GM12875 (cell line): ENCODE measurements around the gene MKKS.

ENCODE experiments used
- H3K4me3 ChIP-seq: one replicate; pipeline ENCODE4 v1.5.1; 2011; ENCODE audit warnings: low read depth, low read length, control low read depth
- CTCF ChIP-seq: IDR thresholded peaks from 2 replicates; pipeline ENCODE4 v1.5.1; 2011; ENCODE audit warnings: low read depth, mild to moderate bottlenecking, control low read depth, inconsistent platforms, low read length, moderate library complexity, borderline replicate concordance; ENCODE audit not compliant: insufficient read depth

MKKS gene

GRCh38 chr20:10436053-10436699, 2.2 kb upstream of the MKKS start:
- no peak for TF ChIP-seq CTCF
- no peak overlapping the region for H3K4me3 ChIP-seq

- TF ChIP-seq CTCF = no peak
Measured at GRCh38 chr20:10434832-10435812, 1.1 kb upstream of the MKKS start, which contains the start of gene SLX4IP. Gene SLX4IP, plus strand, starts transcription at chr20:10435305. Its CDS starts 22,900 bp downstream, at chr20:10458205.

GRCh38 chr20:10434467-10434831, 427 bp upstream of the MKKS start:
- H3K4me3 ChIP-seq = peak overlapping the region; percentile 60
- TF ChIP-seq CTCF = no peak

More at GRCh38 chr20:10434832-10435812, 1.1 kb upstream of the MKKS start, which contains the start of gene SLX4IP:
- H3K4me3 ChIP-seq = peak within 1 kb of the TSS; percentile 60

GRCh38 chr20:10433014-10433622, 904 bp downstream of the MKKS start:
- peak overlapping the region; percentile 60 for H3K4me3 ChIP-seq
- TF ChIP-seq CTCF = no peak

GRCh38 chr20:10432079-10432478, 1.9 kb downstream of the MKKS start:
- no peak overlapping the region for H3K4me3 ChIP-seq

GRCh38 chr20:10430704-10431103, 3.3 kb downstream of the MKKS start:
- TF ChIP-seq CTCF = no peak
- no peak overlapping the region for H3K4me3 ChIP-seq

More at GRCh38 chr20:10432079-10432478, 1.9 kb downstream of the MKKS start:
- no peak for TF ChIP-seq CTCF
